Caco-2 (cell line): ENCODE data around the gene TTC8. TPM values are rescaled to one million over a fixed set of nuclear protein-coding genes. Genes with fewer than 3 reads are reported as not detected.

Experiments used
- BruUV-seq: library from RNA; stranded (reverse); fragments of 400-500 nt; replicated peaks from 2 replicates; lab custom pipeline; 2021; lab: Mats Ljungman, UMichigan
- CTCF ChIA-PET: fragments of 300-600 bp; sonication (Branson Sonifier 250); formaldehyde crosslinking; loops from one replicate; lab custom pipeline; 2022; ENCODE audit warnings: antibody characterized with exemption; lab: Charles Lee
- POLR2A ChIA-PET: fragments of 300-600 bp; sonication (Branson Sonifier 250); formaldehyde crosslinking; loops from one replicate; lab custom pipeline; 2022; ENCODE audit warnings: antibody characterized with exemption; lab: Charles Lee
- DNase-seq, 2 experiments: peaks; one replicate each; pipeline versions ENCODE4 v3.0.0 to v3.0.0-alpha.2; 2020 to 2022
- H3K27me3 ChIP-seq: replicated peaks from 2 replicates; pipeline ENCODE4 v1.6.0; 2011; ENCODE audit warnings: low read length; ENCODE audit not compliant: control insufficient read depth, insufficient read depth
- H3K36me3 ChIP-seq: 2 replicates; pipeline ENCODE4 v1.5.1; 2011; ENCODE audit warnings: low read length; ENCODE audit not compliant: control insufficient read depth, insufficient read depth
- H3K4me1 ChIP-seq: fragments of 250-450 bp; sonication (Bioruptor Pico); 2 replicates; pipeline ENCODE4 v1.5.1; 2020; ENCODE audit warnings: mild to moderate bottlenecking
- H3K4me3 ChIP-seq: 2 replicates; pipeline ENCODE4 v1.5.1; 2011; ENCODE audit warnings: low read depth, mild to moderate bottlenecking, control low read depth, low read length
- H3K9me3 ChIP-seq: fragments of 250-450 bp; sonication (Bioruptor Pico); 2 replicates; pipeline ENCODE4 v1.5.1; 2020; ENCODE audit warnings: mild to moderate bottlenecking, moderate library complexity
- H3K27ac Mint-ChIP-seq: one replicate; pipeline ENCODE4 v1.8.0; 2022; ENCODE audit warnings: mixed read lengths; ENCODE audit not compliant: unreplicated experiment
- H3K27me3 Mint-ChIP-seq: one replicate; pipeline ENCODE4 v1.8.0; 2022; ENCODE audit warnings: mixed read lengths; ENCODE audit not compliant: insufficient read depth, unreplicated experiment
- H3K36me3 Mint-ChIP-seq: one replicate; pipeline ENCODE4 v1.8.0; 2022; ENCODE audit warnings: mild to moderate bottlenecking, mixed read lengths; ENCODE audit not compliant: insufficient read depth, unreplicated experiment
- H3K4me1 Mint-ChIP-seq: one replicate; pipeline ENCODE4 v1.8.0; 2022; ENCODE audit warnings: low read depth, mixed read lengths; ENCODE audit not compliant: unreplicated experiment
- H3K4me3 Mint-ChIP-seq: one replicate; pipeline ENCODE4 v1.8.0; 2022; ENCODE audit warnings: mild to moderate bottlenecking, moderate library complexity, mixed read lengths; ENCODE audit not compliant: unreplicated experiment
- H3K9me3 Mint-ChIP-seq: one replicate; pipeline ENCODE4 v1.8.0; 2022; ENCODE audit warnings: mixed read lengths; ENCODE audit not compliant: unreplicated experiment
- CTCF ChIP-seq, 2 experiments: fragments of 200-600 bp in 1 of 2; IDR thresholded peaks; 1 replicate in 1 of 2; 2 replicates in 1 of 2; pipeline versions ENCODE4 v1.5.1 to v1.8.0; 2011 to 2022; ENCODE audit warnings: antibody characterized with exemption in 1 of 2, control low read depth in 1 of 2, inconsistent platforms in 1 of 2, low read depth in 1 of 2, low read length in 1 of 2, mild to moderate bottlenecking in 1 of 2, moderate library complexity in 1 of 2; ENCODE audit not compliant: insufficient read depth in 1 of 2, severe bottlenecking in 1 of 2, unreplicated experiment in 1 of 2
- intact Hi-C: fragments of 100-400 bp; cut with micrococcal nuclease; formaldehyde crosslinking; loops from one replicate; pipeline ENCODE4 v1.10.0; 2022; ENCODE audit not compliant: unreplicated experiment
- total RNA-seq: library from RNA; stranded (reverse); gene quantifications from 2 replicates; pipeline ENCODE4 v1.2.3, GENCODE V29; 2022

Gene TTC8
- total RNA-seq, 1 experiment from 2014 or later, result 13.6 TPM

- H3K9me3 Mint-ChIP-seq, result no peaks in the 10 kb centered on the region
- ChIA-PET CTCF (no interaction called here), POLR2A (no interaction called here)
- no peaks in the 10 kb centered on the region for H3K4me1 Mint-ChIP-seq
- H3K36me3 Mint-ChIP-seq, result no peaks in the 10 kb centered on the region
- no peak overlapping the region for H3K4me3 ChIP-seq
- TF ChIP-seq CTCF (IDR thresholded peaks at IDR 0.05; ENCODE audit: insufficient read depth in 1 of 2, low read depth in 1 of 2, low read length in 1 of 2, severe bottlenecking in 1 of 2, unreplicated experiment in 1 of 2), result no peak
- DNase-seq, result no peak
- H3K4me1 ChIP-seq, result no peaks in the 10 kb centered on the region
- no peaks in the 10 kb centered on the region; the same call in 1 of the 2 replicates for H3K27me3 ChIP-seq
- peaks cover 7% of the 10 kb centered on the region for H3K27me3 Mint-ChIP-seq
- no peaks in the 10 kb centered on the region; the same call in 1 of the 2 replicates for H3K9me3 ChIP-seq
- no peaks in the 10 kb centered on the region for H3K36me3 ChIP-seq
- H3K4me3 Mint-ChIP-seq, result no peak overlapping the region
- no peak overlapping the region for H3K27ac Mint-ChIP-seq
- intact Hi-C loops, result no loop called here
- no TSS peak for BruUV-seq
Observed at GRCh38 chr14:88902850-88903249, 78.4 kb downstream of the TTC8 start.

- Histone ChIP-seq H3K4me3 (no peak overlapping the region), H3K4me1 (no peaks in the 10 kb centered on the region), H3K9me3 (no peaks in the 10 kb centered on the region; the same call in 1 of the 2 replicates), H3K36me3 (no peaks in the 10 kb centered on the region), H3K27me3 (no peaks in the 10 kb centered on the region; the same call in 1 of the 2 replicates)
- BruUV-seq, result no TSS peak
- ChIA-PET POLR2A (no interaction called here), CTCF (no interaction called here)
- no peak for DNase-seq
- H3K9me3 Mint-ChIP-seq, result no peaks in the 10 kb centered on the region
- no peaks in the 10 kb centered on the region for H3K36me3 Mint-ChIP-seq
- H3K27ac Mint-ChIP-seq, result no peak overlapping the region
- H3K27me3 Mint-ChIP-seq, result peaks cover 7% of the 10 kb centered on the region
- TF ChIP-seq CTCF (IDR thresholded peaks at IDR 0.05; ENCODE audit: insufficient read depth in 1 of 2, low read depth in 1 of 2, low read length in 1 of 2, severe bottlenecking in 1 of 2, unreplicated experiment in 1 of 2), result no peak
- intact Hi-C loops, result no loop called here
- H3K4me3 Mint-ChIP-seq, result no peak overlapping the region
- no peaks in the 10 kb centered on the region for H3K4me1 Mint-ChIP-seq
Observed at GRCh38 chr14:88904206-88904647, 79.8 kb downstream of the TTC8 start.

DNA sequence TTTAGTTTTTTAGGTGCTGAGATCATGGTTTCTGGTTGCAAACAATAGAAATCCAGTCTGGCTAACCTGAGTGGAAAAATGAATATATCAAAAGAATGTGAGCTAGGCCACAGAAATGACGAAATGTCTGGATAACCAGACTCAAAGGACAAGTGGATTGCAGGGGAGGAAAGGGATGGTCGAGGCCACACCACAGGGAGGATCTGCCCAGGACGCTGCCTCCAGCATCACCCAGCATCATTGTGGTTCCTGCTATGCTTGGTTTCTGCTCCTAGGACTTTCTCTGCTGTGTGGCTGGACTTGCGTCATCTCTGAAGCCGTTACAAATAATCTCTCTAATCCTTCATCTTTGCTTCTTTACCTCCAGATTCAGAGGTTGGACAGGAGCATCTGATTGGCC, 80.4 kb downstream of the TTC8 start:
- H3K4me1 ChIP-seq, result no peaks in the 10 kb centered on the region
- no peak overlapping the region for H3K4me3 Mint-ChIP-seq
- intact Hi-C loops, result no loop called here
- ChIA-PET CTCF (no interaction called here), POLR2A (no interaction called here)
- no peaks in the 10 kb centered on the region for H3K36me3 Mint-ChIP-seq
- no peak overlapping the region for H3K4me3 ChIP-seq
- H3K27me3 Mint-ChIP-seq, result peaks cover 7% of the 10 kb centered on the region
- DNase-seq, result no peak
- no peak for TF ChIP-seq CTCF (IDR thresholded peaks at IDR 0.05; ENCODE audit: insufficient read depth in 1 of 2, low read depth in 1 of 2, low read length in 1 of 2, severe bottlenecking in 1 of 2, unreplicated experiment in 1 of 2)
- no peaks in the 10 kb centered on the region; the same call in 1 of the 2 replicates for H3K9me3 ChIP-seq
- H3K4me1 Mint-ChIP-seq, result no peaks in the 10 kb centered on the region
- no peaks in the 10 kb centered on the region for H3K9me3 Mint-ChIP-seq
- no peaks in the 10 kb centered on the region; the same call in 1 of the 2 replicates for H3K27me3 ChIP-seq
- H3K36me3 ChIP-seq, result no peaks in the 10 kb centered on the region
- no TSS peak for BruUV-seq
- no peak overlapping the region for H3K27ac Mint-ChIP-seq
